HL-60 (cell line): Measurements from ENCODE around the gene TMEM121.

Source experiments
- DNase-seq, 2 experiments: peaks; one replicate each; pipeline ENCODE4 v3.0.0-alpha.2; 2010 to 2020; ENCODE audit warnings: low read depth in 1 of 2, low spot score in 1 of 2
- H3K27ac ChIP-seq: fragments of 250-450 bp; sonication (Bioruptor Pico); replicated peaks from 2 replicates; pipeline ENCODE4 v1.5.1; 2020; ENCODE audit warnings: mild to moderate bottlenecking, moderate library complexity
- H3K27me3 ChIP-seq: fragments of 250-450 bp; sonication (Bioruptor Pico); 2 replicates; pipeline ENCODE4 v1.5.1; 2021; ENCODE audit warnings: mild to moderate bottlenecking, moderate library complexity; ENCODE audit not compliant: insufficient read depth, poor library complexity, severe bottlenecking
- H3K4me3 ChIP-seq: replicated peaks from 2 replicates; pipeline ENCODE4 v1.5.1; 2011; ENCODE audit warnings: mild to moderate bottlenecking, control low read depth, low read length; ENCODE audit not compliant: insufficient read depth
- GABPA ChIP-seq: IDR thresholded peaks from 2 replicates; pipeline ENCODE4 v1.6.1; 2012; ENCODE audit warnings: low read depth
- POLR2AphosphoS5 ChIP-seq: IDR thresholded peaks from 2 replicates; pipeline ENCODE4 v1.6.1; 2012; ENCODE audit warnings: low read depth
- SPI1 ChIP-seq: IDR thresholded peaks from 2 replicates; pipeline ENCODE4 v1.6.1; 2012; ENCODE audit warnings: low read depth, mild to moderate bottlenecking, borderline replicate concordance
- TF ChIP-seq, protein P1 (sequence below): IDR thresholded peaks from one replicate; pipeline ENCODE4 v1.5.1; 2011; ENCODE audit warnings: low read length, control low read depth, inconsistent platforms; ENCODE audit not compliant: insufficient read depth
- TF ChIP-seq, protein P2 (sequence below): IDR thresholded peaks from 2 replicates; pipeline ENCODE4 v1.6.1; 2012; ENCODE audit warnings: low read depth; ENCODE audit not compliant: insufficient replicate concordance

Gene TMEM121

GRCh38 chr14:105485739-105486162 lies 40.6 kb upstream of the TMEM121 start:
- H3K27me3 ChIP-seq: peaks cover 16% of the 10 kb centered on the region
- H3K27ac ChIP-seq: no peak overlapping the region
- DNase-seq: peak in 1 of 2 experiments; percentile 25
- no peak overlapping the region for H3K4me3 ChIP-seq
- TF ChIP-seq POLR2AphosphoS5: no peak
- TF ChIP-seq, protein P1, sequence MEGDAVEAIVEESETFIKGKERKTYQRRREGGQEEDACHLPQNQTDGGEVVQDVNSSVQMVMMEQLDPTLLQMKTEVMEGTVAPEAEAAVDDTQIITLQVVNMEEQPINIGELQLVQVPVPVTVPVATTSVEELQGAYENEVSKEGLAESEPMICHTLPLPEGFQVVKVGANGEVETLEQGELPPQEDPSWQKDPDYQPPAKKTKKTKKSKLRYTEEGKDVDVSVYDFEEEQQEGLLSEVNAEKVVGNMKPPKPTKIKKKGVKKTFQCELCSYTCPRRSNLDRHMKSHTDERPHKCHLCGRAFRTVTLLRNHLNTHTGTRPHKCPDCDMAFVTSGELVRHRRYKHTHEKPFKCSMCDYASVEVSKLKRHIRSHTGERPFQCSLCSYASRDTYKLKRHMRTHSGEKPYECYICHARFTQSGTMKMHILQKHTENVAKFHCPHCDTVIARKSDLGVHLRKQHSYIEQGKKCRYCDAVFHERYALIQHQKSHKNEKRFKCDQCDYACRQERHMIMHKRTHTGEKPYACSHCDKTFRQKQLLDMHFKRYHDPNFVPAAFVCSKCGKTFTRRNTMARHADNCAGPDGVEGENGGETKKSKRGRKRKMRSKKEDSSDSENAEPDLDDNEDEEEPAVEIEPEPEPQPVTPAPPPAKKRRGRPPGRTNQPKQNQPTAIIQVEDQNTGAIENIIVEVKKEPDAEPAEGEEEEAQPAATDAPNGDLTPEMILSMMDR: peak; percentile 17
- TF ChIP-seq, protein P2, sequence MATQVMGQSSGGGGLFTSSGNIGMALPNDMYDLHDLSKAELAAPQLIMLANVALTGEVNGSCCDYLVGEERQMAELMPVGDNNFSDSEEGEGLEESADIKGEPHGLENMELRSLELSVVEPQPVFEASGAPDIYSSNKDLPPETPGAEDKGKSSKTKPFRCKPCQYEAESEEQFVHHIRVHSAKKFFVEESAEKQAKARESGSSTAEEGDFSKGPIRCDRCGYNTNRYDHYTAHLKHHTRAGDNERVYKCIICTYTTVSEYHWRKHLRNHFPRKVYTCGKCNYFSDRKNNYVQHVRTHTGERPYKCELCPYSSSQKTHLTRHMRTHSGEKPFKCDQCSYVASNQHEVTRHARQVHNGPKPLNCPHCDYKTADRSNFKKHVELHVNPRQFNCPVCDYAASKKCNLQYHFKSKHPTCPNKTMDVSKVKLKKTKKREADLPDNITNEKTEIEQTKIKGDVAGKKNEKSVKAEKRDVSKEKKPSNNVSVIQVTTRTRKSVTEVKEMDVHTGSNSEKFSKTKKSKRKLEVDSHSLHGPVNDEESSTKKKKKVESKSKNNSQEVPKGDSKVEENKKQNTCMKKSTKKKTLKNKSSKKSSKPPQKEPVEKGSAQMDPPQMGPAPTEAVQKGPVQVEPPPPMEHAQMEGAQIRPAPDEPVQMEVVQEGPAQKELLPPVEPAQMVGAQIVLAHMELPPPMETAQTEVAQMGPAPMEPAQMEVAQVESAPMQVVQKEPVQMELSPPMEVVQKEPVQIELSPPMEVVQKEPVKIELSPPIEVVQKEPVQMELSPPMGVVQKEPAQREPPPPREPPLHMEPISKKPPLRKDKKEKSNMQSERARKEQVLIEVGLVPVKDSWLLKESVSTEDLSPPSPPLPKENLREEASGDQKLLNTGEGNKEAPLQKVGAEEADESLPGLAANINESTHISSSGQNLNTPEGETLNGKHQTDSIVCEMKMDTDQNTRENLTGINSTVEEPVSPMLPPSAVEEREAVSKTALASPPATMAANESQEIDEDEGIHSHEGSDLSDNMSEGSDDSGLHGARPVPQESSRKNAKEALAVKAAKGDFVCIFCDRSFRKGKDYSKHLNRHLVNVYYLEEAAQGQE: no peak
- TF ChIP-seq SPI1: no peak
- no peak for TF ChIP-seq GABPA

DNA sequence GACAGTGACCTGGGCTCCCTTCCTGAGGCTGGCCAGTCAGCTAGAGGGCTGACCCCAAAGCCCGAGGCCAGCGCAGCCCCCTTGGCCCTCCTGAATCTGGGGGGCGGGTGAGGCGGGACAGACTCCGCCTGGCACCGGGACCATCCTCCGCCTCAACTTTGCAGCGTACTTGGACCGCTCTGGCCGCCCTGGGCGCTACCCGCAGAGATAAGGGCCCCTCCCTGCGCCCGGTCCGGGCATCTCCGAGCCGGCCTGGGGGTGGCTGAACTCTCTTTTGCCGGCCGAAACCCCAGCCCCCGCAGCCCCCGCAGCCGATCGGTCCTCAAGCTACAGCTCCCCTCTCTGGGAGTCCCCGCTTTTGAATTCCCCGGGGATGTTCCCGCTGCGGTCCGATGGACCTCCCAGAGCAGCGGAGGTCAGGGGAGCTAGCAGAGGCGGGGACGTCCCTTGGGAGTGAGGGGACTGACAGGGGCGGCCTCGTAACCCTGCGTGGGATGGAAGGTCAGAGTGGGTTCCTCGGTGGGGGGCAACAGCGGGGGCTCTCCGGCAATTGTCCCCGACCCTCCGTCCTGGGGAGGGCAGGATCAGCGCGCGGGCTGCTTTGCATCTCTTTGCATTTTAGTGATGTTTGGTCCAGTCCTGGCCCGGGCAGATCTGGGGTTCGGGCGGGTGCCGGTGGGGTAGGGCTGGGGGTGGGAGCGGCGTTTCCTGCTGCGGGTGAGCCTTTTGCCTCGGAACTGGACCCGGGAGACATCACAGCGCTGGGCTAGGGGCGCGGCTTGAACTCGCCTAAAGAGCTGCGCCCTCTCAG lies 40.0 kb upstream of the TMEM121 start, which contains the start of gene CRIP1:
Gene CRIP1, plus strand, starts transcription at position 724 of the 811 bp plus-strand sequence. CDS start 374 bp downstream, outside the sequence.
- peak within 1 kb of the TSS; percentile 38 for H3K4me3 ChIP-seq
- peaks cover 16% of the 10 kb centered on the region for H3K27me3 ChIP-seq
- DNase-seq: no peak
- 0 out of 2 replicates have a peak within 1 kb of the TSS, but pooled peaks have one; percentile 20 for H3K27ac ChIP-seq
- no peak for TF ChIP-seq POLR2AphosphoS5
- TF ChIP-seq, protein P2: no peak
- no peak for TF ChIP-seq SPI1
- TF ChIP-seq, protein P1: no peak
- TF ChIP-seq GABPA: no peak

GRCh38 chr14:105486974-105487448 lies 39.4 kb upstream of the TMEM121 start:
- DNase-seq: no peak
- H3K27me3 ChIP-seq: peaks cover 16% of the 10 kb centered on the region
- peak overlapping the region; percentile 38 for H3K4me3 ChIP-seq
- TF ChIP-seq, protein P1: no peak
- TF ChIP-seq GABPA: no peak
- TF ChIP-seq, protein P2: no peak
- TF ChIP-seq POLR2AphosphoS5: no peak
- no peak for TF ChIP-seq SPI1
- no peak overlapping the region for H3K27ac ChIP-seq
